Activated CD8-positive, alpha-beta T cell treated with anti-CD3 and anti-CD28 coated beads for 36 hours (primary cell): ENCODE data around the gene AGBL4. TPM values are rescaled to one million over a fixed set of nuclear protein-coding genes. Genes with fewer than 3 reads are reported as not detected.

ENCODE experiments used
- ATAC-seq: fragments of 200-7000 bp; cut with Tn5 transposase; one replicate; pipeline ENCODE4 v1.10.0; 2021; ENCODE audit warnings: mild to moderate bottlenecking, moderate library complexity
- CTCF ChIA-PET: fragments of 350-600 bp; sonication (Branson Sonifier 250); formaldehyde crosslinking; loops from one replicate; lab custom pipeline; 2021; ENCODE audit warnings: antibody characterized with exemption; lab: Charles Lee
- POLR2A ChIA-PET: fragments of 350-600 bp; sonication (Branson Sonifier 250); formaldehyde crosslinking; loops from one replicate; lab custom pipeline; 2021; ENCODE audit warnings: antibody characterized with exemption; lab: Charles Lee
- DNase-seq: peaks from one replicate; pipeline ENCODE4 v3.0.0-alpha.2; 2020
- H3K27ac Mint-ChIP-seq: one replicate; pipeline ENCODE4 v1.8.0; 2021; ENCODE audit warnings: mild to moderate bottlenecking, mixed read lengths
- H3K27me3 Mint-ChIP-seq: one replicate; pipeline ENCODE4 v1.8.0; 2021; ENCODE audit warnings: mixed read lengths
- H3K36me3 Mint-ChIP-seq: one replicate; pipeline ENCODE4 v1.8.0; 2021; ENCODE audit warnings: low read depth, mixed read lengths
- H3K4me1 Mint-ChIP-seq: one replicate; pipeline ENCODE4 v1.8.0; 2021; ENCODE audit warnings: low read depth, mixed read lengths
- H3K4me3 Mint-ChIP-seq: one replicate; pipeline ENCODE4 v1.8.0; 2021; ENCODE audit warnings: mild to moderate bottlenecking, moderate library complexity, mixed read lengths
- H3K9me3 Mint-ChIP-seq: one replicate; pipeline ENCODE4 v1.8.0; 2021; ENCODE audit warnings: mixed read lengths
- intact Hi-C: fragments of 100-400 bp; cut with micrococcal nuclease; formaldehyde crosslinking; loops from one replicate; pipeline ENCODE4 v1.10.0; 2022
- total RNA-seq, 2 experiments: library from RNA; stranded (reverse); gene quantifications; one replicate each; pipeline ENCODE4 v1.2.3, GENCODE V29; 2021
- TF ChIP-seq, protein P1 (sequence below): fragments of 200-600 bp; IDR thresholded peaks from one replicate; pipeline ENCODE4 v1.8.0; 2022; ENCODE audit warnings: antibody characterized with exemption, mild to moderate bottlenecking

Gene AGBL4
- total RNA-seq, 2 experiments from 2014 or later: 0.14 TPM; not detected in 1

DNA sequence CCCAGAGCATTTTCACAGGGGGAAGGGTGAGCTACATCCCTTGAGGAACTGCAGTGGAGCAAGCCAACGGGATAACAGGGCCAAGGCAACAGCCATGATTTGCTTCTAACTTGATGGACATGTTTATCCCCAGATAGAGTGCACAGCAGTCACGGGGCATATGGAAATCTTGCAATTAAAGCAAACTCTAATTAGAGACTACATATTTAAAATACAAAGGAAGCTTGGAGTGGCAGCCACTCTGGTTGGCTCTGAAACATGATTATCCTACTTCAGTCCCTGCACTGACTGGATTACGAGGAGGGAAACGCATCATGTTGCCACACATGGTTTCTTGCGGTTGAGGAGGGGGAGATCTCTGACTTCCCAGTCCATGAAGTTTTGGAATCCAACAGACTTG lies 1307.8 kb downstream of the AGBL4 start:
- peaks cover 5% of the 10 kb centered on the region for H3K4me1 Mint-ChIP-seq
- ATAC-seq (no peak), DNase-seq (no peak)
- POLR2A ChIA-PET: interaction anchor here (1.0 kb wide), 1 partner anchor 10 kb away, joined by 4 read pairs; no protein-coding TSS in a partner anchor
- no peak overlapping the region for H3K4me3 Mint-ChIP-seq
- no peaks in the 10 kb centered on the region for H3K9me3 Mint-ChIP-seq
- no peaks in the 10 kb centered on the region for H3K36me3 Mint-ChIP-seq
- TF ChIP-seq, protein P1, sequence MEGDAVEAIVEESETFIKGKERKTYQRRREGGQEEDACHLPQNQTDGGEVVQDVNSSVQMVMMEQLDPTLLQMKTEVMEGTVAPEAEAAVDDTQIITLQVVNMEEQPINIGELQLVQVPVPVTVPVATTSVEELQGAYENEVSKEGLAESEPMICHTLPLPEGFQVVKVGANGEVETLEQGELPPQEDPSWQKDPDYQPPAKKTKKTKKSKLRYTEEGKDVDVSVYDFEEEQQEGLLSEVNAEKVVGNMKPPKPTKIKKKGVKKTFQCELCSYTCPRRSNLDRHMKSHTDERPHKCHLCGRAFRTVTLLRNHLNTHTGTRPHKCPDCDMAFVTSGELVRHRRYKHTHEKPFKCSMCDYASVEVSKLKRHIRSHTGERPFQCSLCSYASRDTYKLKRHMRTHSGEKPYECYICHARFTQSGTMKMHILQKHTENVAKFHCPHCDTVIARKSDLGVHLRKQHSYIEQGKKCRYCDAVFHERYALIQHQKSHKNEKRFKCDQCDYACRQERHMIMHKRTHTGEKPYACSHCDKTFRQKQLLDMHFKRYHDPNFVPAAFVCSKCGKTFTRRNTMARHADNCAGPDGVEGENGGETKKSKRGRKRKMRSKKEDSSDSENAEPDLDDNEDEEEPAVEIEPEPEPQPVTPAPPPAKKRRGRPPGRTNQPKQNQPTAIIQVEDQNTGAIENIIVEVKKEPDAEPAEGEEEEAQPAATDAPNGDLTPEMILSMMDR: no peak
- no peaks in the 10 kb centered on the region for H3K27me3 Mint-ChIP-seq
- H3K27ac Mint-ChIP-seq: no peak overlapping the region
- CTCF ChIA-PET: interaction anchor here (1.0 to 1.2 kb wide), 2 partner anchors 19 to 39 kb away, joined by 3 to 4 read pairs; no protein-coding TSS in a partner anchor
- intact Hi-C loops: no loop called here

DNA sequence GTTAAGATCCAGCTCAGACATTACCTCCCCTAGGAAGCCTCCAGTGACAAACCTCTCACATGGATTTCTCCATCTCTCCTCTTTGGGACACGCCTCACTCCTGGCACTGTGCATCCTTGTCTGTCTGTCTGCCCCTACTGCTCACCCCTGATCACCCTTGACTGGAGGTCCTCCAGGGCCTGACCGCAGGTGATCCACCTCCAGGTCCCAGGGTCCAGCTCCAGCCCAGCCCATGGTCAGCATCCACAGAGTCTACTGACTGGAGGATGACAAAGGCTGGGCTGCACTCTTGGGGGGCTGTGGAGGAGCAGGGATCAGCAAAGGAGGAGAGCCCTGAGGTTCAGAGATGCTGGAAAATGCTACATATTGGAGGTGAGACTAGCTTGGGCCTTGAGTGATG lies 1312.8 kb downstream of the AGBL4 start:
- ATAC-seq (no peak), DNase-seq (no peak)
- ChIA-PET CTCF (interaction anchor here (0.9 kb wide), 1 partner anchor 14 kb away, joined by 3 read pairs; no protein-coding TSS in a partner anchor), POLR2A (no interaction called here)
- Mint-ChIP-seq H3K4me3 (no peak overlapping the region), H3K9me3 (no peaks in the 10 kb centered on the region), H3K27me3 (no peaks in the 10 kb centered on the region), H3K27ac (no peak overlapping the region), H3K36me3 (no peaks in the 10 kb centered on the region), H3K4me1 (peaks cover 5% of the 10 kb centered on the region)
- TF ChIP-seq, protein P1: no peak
- intact Hi-C loops: no loop called here

DNA sequence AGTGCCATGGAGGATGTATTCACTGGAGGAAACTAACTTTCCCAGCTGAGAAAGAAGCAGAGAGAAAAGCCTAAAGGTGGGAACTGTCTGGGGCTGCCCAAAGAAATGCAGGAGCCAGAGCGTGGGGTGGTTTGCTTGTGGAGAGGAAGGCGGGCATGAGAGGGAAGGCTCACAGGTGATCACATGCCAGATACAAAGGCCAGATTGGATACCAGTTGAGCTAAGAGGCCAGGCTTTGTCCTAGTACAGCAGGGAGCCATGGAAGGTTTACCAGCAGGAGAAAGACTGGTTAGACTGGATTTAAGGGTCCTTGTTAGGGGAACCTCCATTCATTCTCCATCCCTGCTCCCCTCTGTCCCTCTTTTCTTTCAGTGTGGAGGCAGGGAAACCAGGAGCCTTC lies 1313.4 kb downstream of the AGBL4 start:
- no peak overlapping the region for H3K27ac Mint-ChIP-seq
- H3K36me3 Mint-ChIP-seq: no peaks in the 10 kb centered on the region
- peaks cover 5% of the 10 kb centered on the region for H3K4me1 Mint-ChIP-seq
- CTCF ChIA-PET: interaction anchor here (0.9 kb wide), 1 partner anchor 13 kb away, joined by 3 read pairs; no protein-coding TSS in a partner anchor
- no peak overlapping the region for H3K4me3 Mint-ChIP-seq
- H3K27me3 Mint-ChIP-seq: no peaks in the 10 kb centered on the region
- DNase-seq (no peak), ATAC-seq (no peak)
- POLR2A ChIA-PET: interaction anchor here (0.5 kb wide), 1 partner anchor 13 kb away, joined by 3 read pairs; no protein-coding TSS in a partner anchor
- TF ChIP-seq, protein P1: no peak
- H3K9me3 Mint-ChIP-seq: no peaks in the 10 kb centered on the region
- intact Hi-C loops: no loop called here

DNA sequence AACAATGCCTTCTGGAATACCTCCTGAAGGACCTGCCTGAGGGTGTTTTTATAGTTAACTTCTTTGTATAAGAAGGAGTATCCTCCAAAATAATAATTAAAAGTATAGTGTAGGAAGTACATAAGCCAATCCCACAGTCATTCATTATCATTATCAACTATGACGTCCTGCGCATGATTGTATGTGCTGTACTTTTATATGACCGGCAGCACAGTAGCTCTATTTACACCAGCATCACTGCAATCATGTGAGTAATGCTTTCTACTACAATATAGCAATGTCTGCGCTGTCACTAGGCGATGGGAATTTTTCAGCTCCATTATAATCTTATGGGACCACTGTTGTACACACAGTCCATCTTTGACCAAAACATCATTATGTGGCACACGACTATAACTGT lies 1319.0 kb downstream of the AGBL4 start:
- no peak overlapping the region for H3K4me3 Mint-ChIP-seq
- no peaks in the 10 kb centered on the region for H3K36me3 Mint-ChIP-seq
- intact Hi-C loops: no loop called here
- TF ChIP-seq, protein P1: no peak
- H3K9me3 Mint-ChIP-seq: no peaks in the 10 kb centered on the region
- POLR2A ChIA-PET: no interaction called here
- DNase-seq (no peak), ATAC-seq (no peak)
- H3K27me3 Mint-ChIP-seq: peaks cover 18% of the 10 kb centered on the region
- CTCF ChIA-PET: interaction anchor here (0.6 to 0.9 kb wide), 4 partner anchors 8 to 27 kb away, joined by 3 read pairs; no protein-coding TSS in a partner anchor
- H3K4me1 Mint-ChIP-seq: no peaks in the 10 kb centered on the region
- no peak overlapping the region for H3K27ac Mint-ChIP-seq

DNA sequence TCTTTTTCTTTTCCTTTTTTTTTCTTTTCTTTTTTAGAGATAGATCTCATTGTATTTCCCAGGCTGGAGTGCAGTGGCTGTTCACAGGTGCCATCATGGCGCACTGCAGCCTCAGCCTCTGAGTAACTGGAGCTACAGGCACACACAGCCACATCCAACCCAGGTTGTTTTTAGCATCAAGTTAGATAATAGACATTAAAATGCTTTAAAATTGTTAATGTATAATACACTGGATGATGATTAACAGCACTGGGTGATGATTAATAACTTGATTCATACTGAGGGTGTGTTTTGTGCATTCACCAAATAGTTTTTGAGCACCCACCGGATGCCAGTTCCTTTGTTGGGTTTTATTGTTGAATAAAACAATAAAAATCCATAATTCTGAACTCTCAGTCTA lies 1322.3 kb downstream of the AGBL4 start:
- no peak for ATAC-seq
- Mint-ChIP-seq H3K4me1 (no peaks in the 10 kb centered on the region), H3K27ac (no peak overlapping the region), H3K27me3 (peaks cover 20% of the 10 kb centered on the region), H3K4me3 (no peak overlapping the region), H3K9me3 (no peaks in the 10 kb centered on the region), H3K36me3 (no peaks in the 10 kb centered on the region)
- POLR2A ChIA-PET: no interaction called here
- intact Hi-C loops: no loop called here
- CTCF ChIA-PET: no interaction called here
- no peak for DNase-seq
- TF ChIP-seq, protein P1: no peak
